Measurements from ENCODE around the gene CLN6. TPM values are rescaled to one million over a fixed set of nuclear protein-coding genes. Genes with fewer than 3 reads are reported as not detected.

The CLN6 gene
- total RNA-seq, 1 donor from 2014 or later: 19.0 TPM

DNA sequence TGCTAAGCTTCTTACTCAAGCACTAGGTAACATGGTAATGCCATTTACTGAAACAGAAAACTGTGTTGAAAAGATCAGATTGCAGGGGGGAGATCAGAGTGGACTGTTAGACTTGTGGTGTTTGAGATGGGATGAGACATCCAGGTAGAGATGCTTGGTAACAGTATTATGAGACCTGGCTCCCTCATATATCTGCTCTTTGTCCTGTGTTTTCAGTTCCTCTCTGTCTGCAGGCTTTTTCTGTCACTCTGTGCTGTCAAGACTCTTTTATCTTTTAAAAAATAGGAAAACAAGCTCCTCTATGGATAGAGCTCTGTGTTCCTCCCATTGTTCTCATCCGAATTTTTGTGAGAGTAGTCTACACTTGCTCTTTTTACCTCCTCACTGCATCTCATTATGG, 72.5 kb downstream of the CLN6 start:
- Histone ChIP-seq H3K36me3 (ENCODE audit: insufficient read depth, low read length) (peaks cover 3% of the 10 kb centered on the region), H3K9me3 (ENCODE audit: insufficient read depth, low read depth, low read length) (no peaks in the 10 kb centered on the region), H3K27ac (ENCODE audit: low read depth, low read length) (no peak overlapping the region), H3K4me1 (ENCODE audit: insufficient read depth, low read length) (no peaks in the 10 kb centered on the region), H3K9ac (ENCODE audit: low read length) (no peak overlapping the region), H3K27me3 (ENCODE audit: insufficient read depth, low read length) (no peaks in the 10 kb centered on the region), H2AFZ (ENCODE audit: low read depth, low read length) (no peak overlapping the region), H3K4me2 (ENCODE audit: low read length) (no peak overlapping the region), H3K79me2 (ENCODE audit: insufficient read depth, low read length) (peaks cover 3% of the 10 kb centered on the region), H3K4me3 (ENCODE audit: insufficient read depth, low read depth, low read length) (no peak overlapping the region), H4K20me1 (ENCODE audit: insufficient read depth, low read length) (peaks cover 16% of the 10 kb centered on the region)
- H3K9me3 Mint-ChIP-seq (ENCODE audit: unreplicated experiment): no peaks in the 10 kb centered on the region
- no peak overlapping the region for H3K27ac Mint-ChIP-seq (ENCODE audit: unreplicated experiment)
- FAIRE-seq (no peak), DNase-seq (ENCODE audit: low read depth) (no peak)
- peaks cover 13% of the 10 kb centered on the region for H3K36me3 Mint-ChIP-seq (ENCODE audit: low read depth, unreplicated experiment)
- H3K4me3 Mint-ChIP-seq (ENCODE audit: unreplicated experiment): no peak overlapping the region
- no peak for TF ChIP-seq EZH2 (IDR thresholded peaks at IDR 0.05; ENCODE audit: insufficient read depth, low read length)
- TF ChIP-seq, protein P1, sequence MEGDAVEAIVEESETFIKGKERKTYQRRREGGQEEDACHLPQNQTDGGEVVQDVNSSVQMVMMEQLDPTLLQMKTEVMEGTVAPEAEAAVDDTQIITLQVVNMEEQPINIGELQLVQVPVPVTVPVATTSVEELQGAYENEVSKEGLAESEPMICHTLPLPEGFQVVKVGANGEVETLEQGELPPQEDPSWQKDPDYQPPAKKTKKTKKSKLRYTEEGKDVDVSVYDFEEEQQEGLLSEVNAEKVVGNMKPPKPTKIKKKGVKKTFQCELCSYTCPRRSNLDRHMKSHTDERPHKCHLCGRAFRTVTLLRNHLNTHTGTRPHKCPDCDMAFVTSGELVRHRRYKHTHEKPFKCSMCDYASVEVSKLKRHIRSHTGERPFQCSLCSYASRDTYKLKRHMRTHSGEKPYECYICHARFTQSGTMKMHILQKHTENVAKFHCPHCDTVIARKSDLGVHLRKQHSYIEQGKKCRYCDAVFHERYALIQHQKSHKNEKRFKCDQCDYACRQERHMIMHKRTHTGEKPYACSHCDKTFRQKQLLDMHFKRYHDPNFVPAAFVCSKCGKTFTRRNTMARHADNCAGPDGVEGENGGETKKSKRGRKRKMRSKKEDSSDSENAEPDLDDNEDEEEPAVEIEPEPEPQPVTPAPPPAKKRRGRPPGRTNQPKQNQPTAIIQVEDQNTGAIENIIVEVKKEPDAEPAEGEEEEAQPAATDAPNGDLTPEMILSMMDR (IDR thresholded peaks at IDR 0.05; ENCODE audit: insufficient read depth, low read depth, low read length): no peak
- no peaks in the 10 kb centered on the region for H3K4me1 Mint-ChIP-seq (ENCODE audit: low read depth, unreplicated experiment)
- no peaks in the 10 kb centered on the region for H3K27me3 Mint-ChIP-seq (ENCODE audit: low read depth, unreplicated experiment)

Other genes with a start within 250 kb of the CLN6 start
- gene PIAS1, start 175.4 kb downstream of the CLN6 start, total RNA-seq: 30.2 and 32.0 TPM in 2 replicates
- 0.26 and 0.91 TPM in 2 replicates for gene CALML4, start 24.4 kb downstream of the CLN6 start, total RNA-seq
- 38.6 and 49.5 TPM in 2 replicates for gene FEM1B, start 48.0 kb upstream of the CLN6 start, total RNA-seq
- 193 and 369 TPM in 2 replicates for gene ITGA11, start 202.4 kb upstream of the CLN6 start, total RNA-seq